ENCODE data around the gene DDX20. TPM values are rescaled to one million over a fixed set of nuclear protein-coding genes. Genes with fewer than 3 reads are reported as not detected.

The DDX20 gene
- total RNA-seq, 4 donors from 2014 or later = 11.9 to 21.5 (median 16.2) TPM

DNA sequence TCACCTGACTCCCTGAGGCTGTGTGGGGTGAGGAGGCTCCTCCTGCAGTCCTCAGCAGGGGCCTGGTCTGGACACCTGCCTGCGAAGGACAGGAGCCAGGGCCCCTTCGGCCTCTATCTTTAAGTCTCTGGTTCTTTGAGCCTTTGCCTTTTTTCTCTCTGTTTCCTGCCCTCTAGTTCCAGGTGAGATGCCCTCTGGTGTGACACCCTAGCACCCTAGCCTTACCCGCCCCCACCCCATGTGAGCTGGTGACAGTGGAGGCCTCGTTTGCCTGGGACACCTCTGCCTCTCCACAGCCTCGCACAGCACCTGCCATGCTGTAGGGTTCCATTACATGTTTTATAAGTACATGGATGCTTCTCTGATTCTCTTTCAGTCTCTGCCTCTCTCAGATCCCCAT lies 47.3 kb downstream of the DDX20 start:
- no peak overlapping the region for H3K4me3 ChIP-seq (ENCODE audit: low read depth, poor library complexity, severe bottlenecking)
- WGBS, 2 donors = 86 to 90% methylated on average over 5 of the region's 5 CpGs
- TF ChIP-seq CTCF (IDR thresholded peaks at IDR 0.05) = no peak
- TF ChIP-seq POLR2A (IDR thresholded peaks at IDR 0.05) = no peak
- peak in 1 of 2 donors; percentile 54 for DNase-seq (ENCODE audit: low spot score in 2 of 2)
- intact Hi-C loops (cut with DNase I; ENCODE audit: low total_unique reads) = no loop called here

DNA sequence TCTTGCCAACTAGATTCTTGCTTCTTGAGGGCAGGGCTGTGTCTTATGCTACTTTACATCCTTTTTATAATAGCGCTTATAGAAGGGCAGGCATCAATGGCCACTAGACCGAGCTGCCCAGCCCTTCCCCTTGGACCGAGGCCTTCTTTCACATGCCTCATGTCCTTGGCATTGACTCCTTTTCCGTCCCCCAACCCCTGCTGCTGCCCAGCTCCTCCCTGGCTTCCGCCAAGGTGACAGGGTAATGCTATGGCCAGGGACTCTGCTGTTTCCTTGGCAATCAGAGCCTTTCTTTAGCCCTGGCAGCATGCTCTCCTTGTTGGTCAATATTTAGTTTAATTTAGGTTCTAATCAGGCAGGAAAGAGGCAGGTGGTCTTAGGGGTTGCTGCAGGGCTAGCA lies 48.2 kb downstream of the DDX20 start:
- WGBS, 2 donors = 85 to 88% methylated on average over 5 of the region's 5 CpGs
- no peak overlapping the region for H3K4me3 ChIP-seq (ENCODE audit: low read depth, poor library complexity, severe bottlenecking)
- TF ChIP-seq POLR2A (IDR thresholded peaks at IDR 0.05) (no peak), CTCF (IDR thresholded peaks at IDR 0.05) (no peak)
- peak in 1 of 2 donors; percentile 70 for DNase-seq (ENCODE audit: low spot score in 2 of 2)
- intact Hi-C loops (cut with DNase I; ENCODE audit: low total_unique reads) = no loop called here

DNA sequence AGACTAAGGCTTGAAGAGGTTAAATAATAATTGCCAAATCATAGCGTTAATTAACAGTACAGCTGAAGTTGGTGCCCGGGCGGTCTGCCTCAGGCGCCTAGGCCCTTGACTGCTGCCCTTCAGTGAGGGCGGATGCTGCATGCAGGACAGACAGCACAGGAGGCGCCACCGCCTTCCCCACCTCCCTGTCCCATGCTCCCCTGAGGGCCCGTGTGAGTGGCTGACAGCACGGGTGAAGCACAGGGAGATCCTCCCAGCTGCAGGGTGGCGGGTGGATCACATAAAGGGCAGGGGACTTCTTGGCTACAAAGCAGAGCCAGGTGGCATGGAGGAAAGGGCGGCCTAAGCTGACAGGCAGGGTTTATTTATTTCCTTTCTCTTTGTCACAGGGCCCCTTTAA lies 49.1 kb downstream of the DDX20 start:
- WGBS, 2 donors = 68 to 85% methylated on average over 11 of the region's 11 CpGs

DNA sequence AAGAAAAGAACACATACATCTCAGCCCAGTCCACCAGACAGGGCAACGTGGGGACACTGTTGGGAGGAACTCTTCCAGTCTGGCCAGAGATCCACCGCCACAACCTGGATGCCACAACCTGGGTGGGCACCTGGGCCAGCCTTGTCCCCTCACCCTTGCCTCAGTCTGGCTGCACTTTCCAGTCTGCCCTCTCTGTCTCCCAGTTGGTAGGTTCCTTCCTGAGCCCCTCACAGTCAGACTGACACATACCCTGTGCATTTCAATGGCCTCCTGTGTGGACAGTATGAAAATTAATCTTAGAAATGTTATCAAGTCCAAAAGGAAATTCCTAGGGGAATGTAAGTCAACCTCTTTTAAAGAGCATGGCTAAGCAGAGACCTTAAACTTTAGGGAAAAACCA lies 49.5 kb downstream of the DDX20 start:
- intact Hi-C loops (cut with DNase I; ENCODE audit: low total_unique reads) = no loop called here
- TF ChIP-seq CTCF (IDR thresholded peaks at IDR 0.05) (no peak), POLR2A (IDR thresholded peaks at IDR 0.05) (no peak)
- peak in 1 of 2 donors; percentile 18 for DNase-seq (ENCODE audit: low spot score in 2 of 2)
- 80 to 82% methylated on average over 2 of the region's 2 CpGs for WGBS, 2 donors
- no peak overlapping the region for H3K4me3 ChIP-seq (ENCODE audit: low read depth, poor library complexity, severe bottlenecking)

More for the DNA sequence above, 49.1 kb downstream of the DDX20 start:
- no peak overlapping the region for H3K4me3 ChIP-seq (ENCODE audit: low read depth, poor library complexity, severe bottlenecking)
- DNase-seq (ENCODE audit: low spot score in 2 of 2) = peak in 1 of 2 donors; percentile 77
- intact Hi-C loops (cut with DNase I; ENCODE audit: low total_unique reads) = no loop called here
- TF ChIP-seq CTCF (IDR thresholded peaks at IDR 0.05) (no peak), POLR2A (IDR thresholded peaks at IDR 0.05) (no peak)

- H3K4me3 ChIP-seq (ENCODE audit: low read depth, poor library complexity, severe bottlenecking) = no peak overlapping the region
- 82 to 88% methylated on average over 10 of the region's 10 CpGs for WGBS, 2 donors
- no peak for TF ChIP-seq CTCF (IDR thresholded peaks at IDR 0.05)
- TF ChIP-seq POLR2A (IDR thresholded peaks at IDR 0.05) = no peak
- intact Hi-C loops (cut with DNase I; ENCODE audit: low total_unique reads) = no loop called here
- DNase-seq (ENCODE audit: low spot score in 2 of 2) = peak in 1 of 2 donors; percentile 57
These were observed 56.2 kb downstream of the DDX20 start for GRCh38 chr1:111811891-111812290.

DNA sequence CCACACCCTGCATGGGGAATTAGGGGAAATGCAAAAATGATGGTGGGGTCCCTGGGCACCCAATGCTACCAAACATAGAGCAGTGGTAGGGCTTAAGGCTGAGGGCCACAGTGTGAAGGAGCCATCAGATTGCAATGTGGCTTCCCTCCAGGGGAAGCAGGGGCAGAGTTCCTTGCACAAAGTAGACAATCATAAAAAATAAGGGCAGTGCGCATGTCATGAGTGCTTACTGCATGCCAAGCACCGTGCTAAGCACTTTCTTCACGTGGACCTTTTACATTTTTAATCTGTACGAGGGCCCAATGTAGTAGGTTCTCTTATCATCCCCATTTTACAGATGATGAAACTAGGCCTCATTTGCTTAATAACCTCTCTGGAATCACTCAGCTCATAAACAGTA lies 56.6 kb downstream of the DDX20 start:
- DNase-seq (ENCODE audit: low spot score in 2 of 2) = no peak
- WGBS, 2 donors = 95 to 97% methylated on average over 4 of the region's 4 CpGs
- no peak for TF ChIP-seq POLR2A (IDR thresholded peaks at IDR 0.05)
- TF ChIP-seq CTCF (IDR thresholded peaks at IDR 0.05) = no peak
- H3K4me3 ChIP-seq (ENCODE audit: low read depth, poor library complexity, severe bottlenecking) = no peak overlapping the region
- intact Hi-C loops (cut with DNase I; ENCODE audit: low total_unique reads) = no loop called here
